Right renal pelvis (tissue), 4 donors: ENCODE measurements around the gene CCL3. TPM values are rescaled to one million over a fixed set of nuclear protein-coding genes. Genes with fewer than 3 reads are reported as not detected.
A peak's percentile ranks its signal among the peaks of the same experiment; 100 is the strongest.
"Not testable (repeated sequence)": the region's sequence is repeated elsewhere in the genome, so short reads cannot be mapped to it uniquely, and the experiment has no call there.

ENCODE experiments used
- DNase-seq, 4 donors: peaks; one replicate each; pipeline ENCODE4 v3.0.0-alpha.2; 2013; ENCODE audit warnings: low read depth in 4 of 4, low spot score in 3 of 4, missing footprints in 1 of 4
- polyA plus RNA-seq, 4 donors: library from polyadenylated mRNA; unstranded; fragments of 120-200 nt; gene quantifications; one replicate each; pipeline ENCODE4 v1.2.1, GENCODE V29; 2013; ENCODE audit not compliant: insufficient read length in 4 of 4

CCL3 gene
- polyA plus RNA-seq, 4 donors, result 0.13 to 6.6 (median 3.5) TPM

- no peak for DNase-seq
Measured at GRCh38 chr17:36088670-36089338, 1.1 kb downstream of the CCL3 start.

DNA sequence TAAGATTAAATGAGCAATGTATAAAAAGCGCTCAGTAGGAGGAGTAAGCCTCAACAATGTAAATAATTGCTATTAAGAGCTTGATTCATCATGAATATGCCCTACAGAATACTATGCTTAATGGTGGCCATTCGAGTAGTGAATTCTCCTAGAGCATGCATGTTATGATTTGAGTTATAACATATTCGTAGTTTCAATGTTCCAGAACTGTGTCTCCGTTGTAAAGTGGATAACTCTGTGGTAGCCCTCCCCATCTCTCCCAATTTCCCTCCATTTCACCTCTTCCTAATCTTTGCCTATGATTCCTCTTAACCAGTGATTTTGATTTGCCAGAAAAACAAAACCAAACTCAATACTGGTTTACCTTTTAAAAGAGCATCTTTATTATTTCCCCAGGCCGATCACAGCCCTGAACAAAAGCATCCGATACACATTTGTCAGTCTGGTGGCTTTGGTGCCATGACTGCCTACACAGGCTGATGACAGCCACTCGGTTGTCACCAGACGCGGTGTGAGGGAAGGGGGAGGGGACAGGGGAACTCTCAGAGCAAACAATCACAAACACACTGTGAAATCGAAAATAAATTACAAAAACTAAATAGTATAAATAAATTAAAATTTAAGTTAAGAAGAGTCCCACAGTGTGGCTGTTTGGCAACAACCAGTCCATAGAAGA, 1.9 kb downstream of the CCL3 start:
- DNase-seq, result not testable (repeated sequence)

DNA sequence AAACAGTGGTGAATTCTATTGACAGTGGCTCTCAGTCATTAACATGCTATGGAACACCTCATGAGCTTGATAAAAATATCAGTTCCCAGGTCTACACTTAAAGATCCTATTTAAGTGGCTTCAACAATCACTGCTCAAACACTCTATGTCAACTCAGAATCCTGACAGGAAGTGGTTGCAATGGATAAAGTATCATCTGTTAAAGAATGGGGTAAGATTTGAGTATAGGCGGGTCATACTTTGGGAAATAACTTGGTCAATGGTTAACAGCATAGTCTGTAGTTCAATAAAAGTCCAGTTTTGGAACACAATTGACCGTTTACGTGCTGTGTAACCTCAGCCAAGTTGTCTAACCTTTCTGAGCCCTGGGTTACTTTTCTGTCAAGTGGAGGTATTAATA, 2.5 kb downstream of the CCL3 start:
- DNase-seq, result not testable (repeated sequence)

- no peak for DNase-seq
Measured at GRCh38 chr17:36086791-36087190, 3.2 kb downstream of the CCL3 start.

GRCh38 chr17:36085765-36086164, 4.2 kb downstream of the CCL3 start:
- DNase-seq, result no peak

GRCh38 chr17:36083691-36084090, 6.3 kb downstream of the CCL3 start:
- DNase-seq, result not testable (repeated sequence)

DNA sequence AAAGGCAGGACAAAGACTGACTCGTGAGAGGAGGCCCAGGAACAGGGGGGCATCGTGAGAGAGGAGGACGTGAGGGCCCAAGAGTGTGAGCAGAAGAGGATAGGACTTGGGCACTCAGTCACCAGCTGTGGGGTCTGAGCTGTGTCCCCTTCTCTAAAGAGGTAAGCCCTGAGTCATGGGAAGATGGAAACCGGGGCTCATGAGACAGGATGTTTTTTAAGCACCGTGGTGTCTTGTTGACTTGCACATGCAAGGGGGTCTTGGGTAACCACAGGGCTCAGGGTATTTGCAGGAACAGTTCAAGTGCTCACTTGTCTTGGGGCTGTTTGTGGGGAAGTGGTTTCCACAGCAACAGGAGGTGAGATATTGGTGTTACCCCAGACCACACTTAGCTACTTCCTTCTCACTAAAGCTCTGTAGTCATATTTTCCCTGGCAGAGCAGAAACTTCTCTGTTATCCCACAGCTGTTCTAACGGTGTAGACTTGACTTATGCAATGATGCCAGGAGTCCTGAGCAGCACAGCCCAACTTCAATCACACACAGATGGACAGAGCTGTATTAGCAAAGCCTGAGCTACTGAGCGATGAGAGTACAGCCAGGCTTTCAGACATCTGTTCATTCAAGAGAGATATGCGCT, 7.3 kb downstream of the CCL3 start:
- DNase-seq, result not testable (repeated sequence)

DNA sequence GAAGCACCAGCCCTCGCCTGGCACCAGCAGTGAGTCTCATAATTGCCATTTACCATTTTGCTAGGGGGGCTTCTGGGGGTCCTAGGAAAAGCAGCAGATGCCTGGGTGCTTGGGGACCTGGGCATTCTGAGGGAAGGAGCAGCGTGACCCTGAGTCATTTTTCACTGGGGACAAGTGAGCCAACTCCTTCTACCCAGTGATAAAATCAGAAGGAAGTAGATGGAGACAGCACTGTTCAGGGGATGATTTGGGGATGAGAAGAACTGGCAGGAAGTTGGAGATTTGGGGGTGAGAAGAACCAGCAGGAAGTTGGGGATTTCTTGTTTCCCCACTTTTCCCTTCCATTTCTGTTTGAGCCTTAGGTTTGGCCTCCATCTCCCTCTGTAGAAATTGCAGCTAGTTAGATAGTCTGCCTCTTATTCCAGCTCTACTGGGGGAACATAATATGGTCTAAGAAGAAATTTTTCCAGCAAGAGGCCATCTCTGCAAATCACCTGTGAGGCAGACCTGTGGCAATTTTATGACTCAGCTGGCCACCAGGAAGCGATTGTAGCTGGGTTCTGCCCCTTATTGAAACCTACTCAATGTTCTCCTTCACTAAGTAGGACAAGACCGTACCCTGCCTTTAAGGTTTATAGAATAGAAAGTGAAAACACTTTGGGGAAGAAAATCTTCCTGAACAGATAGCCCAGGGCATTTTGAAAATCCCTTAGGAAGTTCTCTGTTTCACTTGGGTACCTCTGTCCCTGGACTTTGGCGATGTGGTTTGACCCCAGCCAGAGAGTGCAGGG, 8.1 kb downstream of the CCL3 start:
- DNase-seq, result not testable (repeated sequence)

DNA sequence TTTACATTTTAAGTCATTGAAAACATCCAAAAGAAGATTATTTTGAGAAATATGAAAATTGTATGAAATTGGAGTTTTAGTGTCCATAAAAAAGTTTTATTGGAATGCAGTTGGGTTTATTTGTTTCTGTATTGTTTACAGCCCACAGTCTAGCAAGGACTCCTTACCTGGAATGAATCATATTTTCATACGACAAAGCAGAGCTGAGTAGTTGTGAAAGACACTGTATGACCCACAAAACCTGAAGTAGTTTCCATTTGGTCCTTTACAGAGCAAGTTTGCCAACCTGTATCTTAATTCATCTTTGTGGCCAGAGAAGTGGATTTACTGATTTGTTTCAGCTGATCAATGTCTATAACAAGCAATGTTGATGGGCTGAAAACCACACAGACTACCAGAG, 15.6 kb downstream of the CCL3 start:
- no peak for DNase-seq

GRCh38 chr17:36072431-36073121, 17.4 kb downstream of the CCL3 start:
- DNase-seq, result peak in 2 of 4 donors; percentile 16 to 29

- no peak for DNase-seq
Measured at GRCh38 chr17:36071751-36072150, 18.2 kb downstream of the CCL3 start.

- DNase-seq, result no peak
Measured at GRCh38 chr17:36070427-36070826, 19.5 kb downstream of the CCL3 start.

DNA sequence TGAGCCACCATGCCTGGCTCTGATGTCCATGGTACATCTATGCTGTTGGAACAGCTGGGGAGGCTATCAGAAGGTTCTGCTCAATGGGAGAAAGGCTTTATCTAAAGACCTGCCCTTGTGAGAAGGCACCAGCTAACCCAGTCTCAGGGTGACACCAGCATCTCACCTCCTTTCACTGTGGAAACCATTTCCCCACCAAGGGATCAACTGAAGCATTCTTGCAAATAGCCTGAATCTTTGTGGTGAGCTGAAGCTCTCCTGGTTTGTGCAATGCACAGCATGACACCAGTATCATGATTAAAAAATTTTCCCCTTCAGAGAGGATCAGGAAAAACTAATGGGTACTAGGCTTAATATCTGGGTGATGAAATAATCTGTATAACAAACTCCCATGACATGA, 20.8 kb downstream of the CCL3 start:
- DNase-seq, result no peak

DNA sequence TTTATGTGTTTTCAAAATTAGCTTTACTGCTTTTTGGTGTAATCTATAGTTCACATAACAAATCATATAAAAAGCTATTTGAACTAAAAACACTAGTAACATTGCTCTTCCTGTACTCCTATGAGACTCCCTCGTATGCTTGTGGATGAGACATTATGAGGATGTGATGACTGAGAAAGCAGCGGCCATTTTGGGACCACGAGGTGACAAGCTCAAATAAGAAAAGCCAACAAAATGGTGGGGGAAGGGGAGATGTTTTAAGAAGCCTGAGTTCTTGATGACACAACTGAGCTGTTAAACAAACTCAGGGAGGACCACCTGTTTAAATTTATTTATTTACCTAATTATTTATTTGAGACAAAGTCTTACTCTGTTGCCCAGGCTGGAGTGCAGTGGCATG, 21.4 kb downstream of the CCL3 start:
- no peak for DNase-seq

DNA sequence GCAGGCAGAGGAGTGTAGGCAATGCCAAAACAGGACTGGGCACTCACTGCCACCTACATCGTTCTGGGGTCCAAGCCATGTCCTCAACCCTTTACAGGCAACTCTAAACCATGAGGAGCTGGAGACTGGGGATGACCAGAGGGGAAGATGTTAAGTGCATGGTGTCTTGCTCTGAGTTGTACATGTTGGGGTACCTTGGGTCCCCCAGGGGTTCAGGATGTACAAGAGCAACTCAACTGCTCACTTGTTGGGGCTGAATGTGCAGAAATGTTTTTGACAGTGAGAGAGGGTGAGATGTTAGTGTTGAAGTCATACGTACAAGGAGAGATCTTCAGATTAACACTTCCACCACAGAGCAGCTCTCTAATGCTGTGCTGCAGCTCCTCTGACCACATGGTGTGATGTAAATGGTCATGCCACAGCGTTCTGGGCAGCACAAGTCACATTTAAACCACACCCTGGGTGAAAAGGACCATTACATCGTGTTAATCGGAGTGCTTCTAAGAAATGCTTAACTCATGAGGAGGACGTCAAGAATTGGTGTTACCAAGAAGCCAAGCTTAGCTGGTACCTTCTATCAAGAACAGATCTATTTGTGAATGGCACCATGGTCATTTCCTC, 23.5 kb downstream of the CCL3 start:
- DNase-seq, result no peak

GRCh38 chr17:36063786-36064541, 26.0 kb downstream of the CCL3 start, which contains the start of gene CCL18:
CCL18 (plus strand) TSS chr17:36064272; CDS start chr17:36064343, 71 bp downstream.
- no peak for DNase-seq

- no peak for DNase-seq
Measured at GRCh38 chr17:36060816-36061215, 29.1 kb downstream of the CCL3 start.

GRCh38 chr17:36059406-36059805, 30.5 kb downstream of the CCL3 start:
- no peak for DNase-seq

GRCh38 chr17:36057911-36058310, 32.0 kb downstream of the CCL3 start:
- no peak for DNase-seq
